Activated T-cell treated with anti-CD3 and anti-CD28 coated beads, Interleukin-2, amount 50 U/mL, for 4 hours (primary cell): ENCODE data around the gene CTNNA2. TPM values are rescaled to one million over a fixed set of nuclear protein-coding genes. Genes with fewer than 3 reads are reported as not detected.

Experiments
- ATAC-seq, 2 donors: fragments of 200-7000 bp; cut with Tn5 transposase; one replicate each; pipeline ENCODE4 v1.10.0; 2021
- DNase-seq: peaks from one replicate; pipeline ENCODE4 v3.0.0-alpha.2; 2020
- H3K27me3 Mint-ChIP-seq: one replicate; pipeline ENCODE4 v1.8.0; 2021; ENCODE audit warnings: low read depth, mixed read lengths
- H3K36me3 Mint-ChIP-seq: one replicate; pipeline ENCODE4 v1.8.0; 2022; ENCODE audit warnings: mixed read lengths; ENCODE audit not compliant: insufficient read depth
- H3K4me1 Mint-ChIP-seq: one replicate; pipeline ENCODE4 v1.8.0; 2021; ENCODE audit warnings: low read depth, mixed read lengths
- H3K4me3 Mint-ChIP-seq: one replicate; pipeline ENCODE4 v1.8.0; 2021; ENCODE audit warnings: mild to moderate bottlenecking, moderate library complexity, mixed read lengths
- H3K9me3 Mint-ChIP-seq: one replicate; pipeline ENCODE4 v1.8.0; 2021; ENCODE audit warnings: mixed read lengths
- total RNA-seq, 3 donors: library from RNA; stranded (reverse); gene quantifications; one replicate each; pipeline ENCODE4 v1.2.1, GENCODE V29; 2021

The CTNNA2 gene
- total RNA-seq, 3 donors from 2014 or later = 0.08 TPM; not detected in 2

- no peak for ATAC-seq
Observed at GRCh38 chr2:79711098-79711497, 198.2 kb downstream of the CTNNA2 start.

DNA sequence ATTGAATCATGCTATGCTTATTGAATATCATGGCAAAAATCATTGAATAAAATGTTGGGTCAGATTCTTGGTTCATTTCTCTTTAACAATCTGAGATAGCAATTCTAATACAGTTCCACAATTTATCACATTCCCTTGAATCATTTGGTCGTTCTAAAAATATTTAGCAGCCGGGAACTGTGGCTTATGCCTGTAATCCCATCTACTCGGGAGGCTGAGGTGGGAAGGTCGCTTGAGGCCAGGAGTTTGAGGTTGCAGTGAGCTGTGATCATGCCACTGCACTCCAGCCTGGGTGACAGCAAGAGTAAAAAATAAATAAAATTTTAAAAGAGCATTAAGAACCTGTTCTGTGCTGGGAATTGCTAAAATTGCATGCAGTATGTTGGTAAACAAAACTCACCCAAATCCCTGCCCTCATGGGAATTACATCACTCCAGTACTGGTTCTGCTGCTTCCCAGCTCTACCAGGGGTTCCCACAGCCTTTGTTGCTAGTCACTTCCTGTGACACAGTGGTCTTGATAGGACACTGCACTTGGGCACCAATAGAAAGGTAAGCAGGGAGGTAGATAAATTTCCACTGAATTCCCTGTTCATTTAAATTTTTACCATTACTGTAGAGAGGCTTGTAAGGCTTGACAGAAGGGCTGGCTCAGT lies 200.4 kb downstream of the CTNNA2 start:
- ATAC-seq = no peak
- Mint-ChIP-seq H3K36me3 (no peaks in the 10 kb centered on the region), H3K9me3 (peaks cover 3% of the 10 kb centered on the region), H3K4me3 (no peak overlapping the region), H3K4me1 (no peaks in the 10 kb centered on the region), H3K27me3 (no peaks in the 10 kb centered on the region)
- DNase-seq = no peak

More at GRCh38 chr2:79711098-79711497, 198.2 kb downstream of the CTNNA2 start:
- Mint-ChIP-seq H3K9me3 (peaks cover 7% of the 10 kb centered on the region), H3K4me1 (no peaks in the 10 kb centered on the region), H3K4me3 (no peak overlapping the region), H3K36me3 (no peaks in the 10 kb centered on the region), H3K27me3 (no peaks in the 10 kb centered on the region)
- DNase-seq = no peak

DNA sequence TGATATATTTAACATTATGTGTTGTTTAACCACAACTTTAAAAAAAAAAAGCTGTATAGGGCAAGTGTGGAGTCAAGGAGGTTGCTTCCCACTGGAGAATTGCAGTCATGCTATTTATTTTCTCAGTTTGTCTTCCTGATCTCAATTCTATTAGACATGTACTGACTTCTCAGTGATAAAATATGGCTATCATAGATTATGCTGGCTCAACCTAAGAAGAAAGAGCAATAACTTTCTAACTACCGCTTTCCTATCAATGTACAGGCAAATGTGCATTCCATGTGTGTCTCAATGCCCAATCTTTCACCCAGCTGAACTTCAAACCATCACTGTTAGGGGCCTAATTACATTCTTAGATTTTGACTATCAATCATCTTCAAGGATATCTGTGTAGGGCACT lies 201.4 kb downstream of the CTNNA2 start:
- no peak for DNase-seq
- Mint-ChIP-seq H3K4me1 (no peaks in the 10 kb centered on the region), H3K9me3 (peaks cover 6% of the 10 kb centered on the region), H3K4me3 (no peak overlapping the region), H3K27me3 (no peaks in the 10 kb centered on the region), H3K36me3 (no peaks in the 10 kb centered on the region)
- ATAC-seq = no peak

DNA sequence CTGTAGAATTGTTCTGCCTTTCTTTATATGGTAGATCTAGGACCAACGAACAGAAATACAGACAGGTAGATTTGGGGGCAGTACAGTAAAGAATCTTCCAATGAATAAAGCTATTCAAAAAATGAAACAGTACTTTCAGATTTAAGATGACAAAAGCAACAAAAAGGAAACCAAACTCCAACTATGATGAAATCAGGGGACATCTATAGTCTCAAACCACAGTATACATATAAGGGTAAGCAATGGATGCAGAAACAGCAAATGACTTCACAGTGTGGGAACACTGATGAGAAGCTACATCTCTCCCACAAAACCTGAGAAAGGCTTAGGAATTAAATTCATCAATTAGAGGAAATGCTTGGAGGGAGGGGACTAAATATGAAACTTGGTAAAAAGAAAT lies 202.5 kb downstream of the CTNNA2 start:
- Mint-ChIP-seq H3K36me3 (no peaks in the 10 kb centered on the region), H3K4me1 (no peaks in the 10 kb centered on the region), H3K9me3 (peaks cover 6% of the 10 kb centered on the region), H3K4me3 (no peak overlapping the region), H3K27me3 (no peaks in the 10 kb centered on the region)
- no peak for ATAC-seq
- no peak for DNase-seq

- ATAC-seq = no peak
- Mint-ChIP-seq H3K36me3 (no peaks in the 10 kb centered on the region), H3K4me3 (no peak overlapping the region)
Observed at GRCh38 chr2:79716266-79716665, 203.4 kb downstream of the CTNNA2 start.

DNA sequence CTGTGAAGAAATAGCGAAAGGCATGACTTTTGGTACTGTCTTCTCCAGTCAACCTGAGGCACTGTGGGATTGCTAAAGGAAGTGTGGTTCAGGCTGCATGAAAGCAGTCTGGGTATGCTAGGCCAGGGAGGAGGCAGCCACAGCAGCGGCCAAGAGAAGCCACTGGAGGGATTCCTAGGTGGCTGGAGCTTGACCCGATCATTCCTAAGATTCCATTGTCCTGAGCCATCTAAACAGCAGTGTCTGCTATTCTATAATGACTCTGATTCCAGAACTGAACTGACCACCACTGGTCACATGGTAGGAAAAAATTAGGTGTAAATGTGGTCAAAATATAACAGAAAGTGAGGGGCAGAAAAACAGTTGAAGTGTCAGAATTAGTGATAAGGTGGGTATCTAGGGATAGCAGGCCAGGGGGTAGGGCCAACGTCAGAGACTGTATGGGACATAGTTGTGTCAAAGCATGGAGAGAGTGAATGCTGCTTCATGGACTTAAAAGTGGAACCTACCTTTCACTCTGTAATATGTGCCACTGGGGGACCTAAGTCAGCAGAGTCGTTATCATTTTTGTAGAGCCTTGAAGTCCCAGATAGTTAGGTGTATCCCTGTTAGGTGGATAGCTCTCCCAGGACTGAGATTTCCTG lies 204.6 kb downstream of the CTNNA2 start:
- no peaks in the 10 kb centered on the region for H3K36me3 Mint-ChIP-seq
- no peaks in the 10 kb centered on the region for H3K4me1 Mint-ChIP-seq
- no peak overlapping the region for H3K4me3 Mint-ChIP-seq
- ATAC-seq (no peak), DNase-seq (no peak)
- no peaks in the 10 kb centered on the region for H3K27me3 Mint-ChIP-seq
- peaks cover 8% of the 10 kb centered on the region for H3K9me3 Mint-ChIP-seq

More at GRCh38 chr2:79716266-79716665, 203.4 kb downstream of the CTNNA2 start:
- H3K27me3 Mint-ChIP-seq = no peaks in the 10 kb centered on the region
- no peaks in the 10 kb centered on the region for H3K4me1 Mint-ChIP-seq
- peaks cover 6% of the 10 kb centered on the region for H3K9me3 Mint-ChIP-seq
- no peak for DNase-seq

- DNase-seq (no peak), ATAC-seq (no peak)
- Mint-ChIP-seq H3K36me3 (no peaks in the 10 kb centered on the region), H3K27me3 (no peaks in the 10 kb centered on the region), H3K4me3 (no peak overlapping the region), H3K4me1 (no peaks in the 10 kb centered on the region), H3K9me3 (peaks cover 7% of the 10 kb centered on the region)
Observed at GRCh38 chr2:79721061-79721460, 208.2 kb downstream of the CTNNA2 start.

DNA sequence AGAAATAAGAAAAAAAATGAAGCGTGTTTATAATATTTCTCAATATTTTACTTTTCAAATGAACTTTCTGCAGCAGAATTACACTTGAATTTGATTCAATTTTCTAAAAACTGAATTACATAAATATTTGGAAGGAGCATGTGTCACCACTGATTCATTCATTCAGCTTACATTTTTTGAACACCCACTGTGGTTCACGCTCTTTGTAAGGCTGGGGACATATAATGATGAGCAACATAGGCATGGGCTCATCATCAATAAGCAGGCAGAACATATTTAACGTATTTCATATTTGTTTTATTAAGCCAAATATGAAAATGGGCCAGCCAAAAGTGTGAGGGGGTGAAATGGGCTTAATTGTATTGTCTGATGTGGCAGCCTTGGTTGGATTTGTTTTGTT lies 209.1 kb downstream of the CTNNA2 start:
- no peaks in the 10 kb centered on the region for H3K4me1 Mint-ChIP-seq
- peaks cover 7% of the 10 kb centered on the region for H3K9me3 Mint-ChIP-seq
- H3K36me3 Mint-ChIP-seq = no peaks in the 10 kb centered on the region
- no peak for ATAC-seq
- DNase-seq = no peak
- H3K27me3 Mint-ChIP-seq = no peaks in the 10 kb centered on the region
- H3K4me3 Mint-ChIP-seq = no peak overlapping the region

- no peaks in the 10 kb centered on the region for H3K27me3 Mint-ChIP-seq
- no peaks in the 10 kb centered on the region for H3K4me1 Mint-ChIP-seq
- H3K4me3 Mint-ChIP-seq = no peak overlapping the region
- no peak for ATAC-seq
- no peak for DNase-seq
- peaks cover 13% of the 10 kb centered on the region for H3K9me3 Mint-ChIP-seq
- H3K36me3 Mint-ChIP-seq = no peaks in the 10 kb centered on the region
Observed at GRCh38 chr2:79723830-79724229, 211.0 kb downstream of the CTNNA2 start.

DNA sequence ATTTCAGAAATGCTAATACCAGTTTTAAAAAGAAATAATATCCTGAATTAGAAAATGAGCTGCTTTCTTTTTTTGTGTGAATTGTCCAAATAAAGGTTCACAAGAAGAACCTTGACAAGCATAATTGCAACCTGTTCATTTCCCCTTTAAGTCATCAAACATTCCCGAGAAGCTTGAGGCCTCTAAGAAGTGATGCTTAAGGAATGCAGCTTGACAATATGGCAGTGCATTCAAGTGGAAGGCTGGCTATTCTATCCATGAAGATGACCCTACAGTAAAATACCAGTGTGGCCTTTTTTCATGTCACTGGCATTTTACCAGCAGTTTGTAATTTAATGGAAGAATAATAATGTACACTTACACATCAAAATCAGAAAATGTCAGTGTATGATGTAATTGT lies 216.7 kb downstream of the CTNNA2 start:
- Mint-ChIP-seq H3K4me1 (no peaks in the 10 kb centered on the region), H3K36me3 (no peaks in the 10 kb centered on the region), H3K4me3 (no peak overlapping the region), H3K27me3 (no peaks in the 10 kb centered on the region), H3K9me3 (peaks cover 15% of the 10 kb centered on the region)
- ATAC-seq = no peak
- DNase-seq = no peak

GRCh38 chr2:79734518-79734917 lies 221.7 kb downstream of the CTNNA2 start:
- H3K36me3 Mint-ChIP-seq = no peaks in the 10 kb centered on the region
- no peak overlapping the region for H3K4me3 Mint-ChIP-seq
- H3K4me1 Mint-ChIP-seq = no peaks in the 10 kb centered on the region
- no peaks in the 10 kb centered on the region for H3K27me3 Mint-ChIP-seq
- DNase-seq = no peak
- ATAC-seq = no peak
- peaks cover 11% of the 10 kb centered on the region for H3K9me3 Mint-ChIP-seq

GRCh38 chr2:79740879-79741443 lies 228.1 kb downstream of the CTNNA2 start:
- no peak overlapping the region for H3K4me3 Mint-ChIP-seq
- H3K4me1 Mint-ChIP-seq = no peaks in the 10 kb centered on the region
- H3K36me3 Mint-ChIP-seq = no peaks in the 10 kb centered on the region
- no peaks in the 10 kb centered on the region for H3K27me3 Mint-ChIP-seq
- H3K9me3 Mint-ChIP-seq = peaks cover 6% of the 10 kb centered on the region
- no peak for DNase-seq
- no peak for ATAC-seq

GRCh38 chr2:79750321-79750720 lies 237.5 kb downstream of the CTNNA2 start:
- DNase-seq = no peak
- no peaks in the 10 kb centered on the region for H3K27me3 Mint-ChIP-seq
- H3K9me3 Mint-ChIP-seq = peaks cover 9% of the 10 kb centered on the region
- H3K4me3 Mint-ChIP-seq = no peak overlapping the region
- no peaks in the 10 kb centered on the region for H3K36me3 Mint-ChIP-seq
- ATAC-seq = no peak
- H3K4me1 Mint-ChIP-seq = no peaks in the 10 kb centered on the region

DNA sequence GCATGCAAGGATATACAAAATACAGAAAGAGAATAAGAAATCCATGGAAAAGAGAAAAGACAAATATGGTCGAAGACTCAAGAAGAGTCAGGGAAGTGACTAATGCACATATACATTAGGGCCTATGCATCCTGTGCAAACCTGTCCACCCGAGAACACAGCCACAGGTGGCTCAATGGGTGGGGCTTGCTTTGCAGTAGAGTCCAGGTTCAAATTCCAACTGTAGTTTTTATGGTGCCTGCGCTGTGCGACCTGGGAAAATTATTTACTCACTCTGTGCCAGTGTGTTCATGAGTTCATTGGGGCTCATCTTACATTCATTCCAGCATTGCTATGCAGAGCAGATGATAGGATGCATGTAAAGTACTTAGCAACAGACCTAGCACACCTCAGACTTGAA lies 244.7 kb downstream of the CTNNA2 start:
- DNase-seq (no peak), ATAC-seq (no peak)
- Mint-ChIP-seq H3K4me1 (no peaks in the 10 kb centered on the region), H3K36me3 (no peaks in the 10 kb centered on the region), H3K4me3 (no peak overlapping the region), H3K9me3 (peaks cover 10% of the 10 kb centered on the region), H3K27me3 (no peaks in the 10 kb centered on the region)

- DNase-seq (no peak), ATAC-seq (no peak)
- H3K27me3 Mint-ChIP-seq = no peaks in the 10 kb centered on the region
- no peak overlapping the region for H3K4me3 Mint-ChIP-seq
- peaks cover 8% of the 10 kb centered on the region for H3K9me3 Mint-ChIP-seq
- no peaks in the 10 kb centered on the region for H3K4me1 Mint-ChIP-seq
- no peaks in the 10 kb centered on the region for H3K36me3 Mint-ChIP-seq
Observed at GRCh38 chr2:79758042-79758441, 245.2 kb downstream of the CTNNA2 start.
